Measurements from ENCODE around the gene DSCAML1. TPM values are rescaled to one million over a fixed set of nuclear protein-coding genes. Genes with fewer than 3 reads are reported as not detected.
A peak's percentile ranks its signal among the peaks of the same experiment; 100 is the strongest.

The DSCAML1 gene
- total RNA-seq, 1 donor from 2014 or later = 0.22 TPM

GRCh38 chr11:117433717-117434116, 363.3 kb downstream of the DSCAML1 start:
- intact Hi-C loops (cut with DNase I) = no loop called here
- no peak for DNase-seq (ENCODE audit: missing footprints)
- no peak for ATAC-seq

- ATAC-seq = no peak
- DNase-seq (ENCODE audit: missing footprints) = no peak
- intact Hi-C loops (cut with DNase I) = no loop called here
These were observed 365.6 kb downstream of the DSCAML1 start for GRCh38 chr11:117431436-117431835.

GRCh38 chr11:117430293-117430955, 366.6 kb downstream of the DSCAML1 start:
- DNase-seq (ENCODE audit: missing footprints) (no peak), ATAC-seq (no peak)
- intact Hi-C loops (cut with DNase I) = no loop called here

- no peak for ATAC-seq
- intact Hi-C loops (cut with DNase I) = loop anchor here (10.0 kb wide), 2 partner anchors 516 to 626 kb away; no protein-coding TSS in a partner anchor
- no peak for DNase-seq (ENCODE audit: missing footprints)
These were observed 368.2 kb downstream of the DSCAML1 start for GRCh38 chr11:117428856-117429229.

- no peak for DNase-seq (ENCODE audit: missing footprints)
- ATAC-seq = no peak
- intact Hi-C loops (cut with DNase I) = loop anchor here (10.0 kb wide), 2 partner anchors 516 to 626 kb away; no protein-coding TSS in a partner anchor
These were observed 368.7 kb downstream of the DSCAML1 start for GRCh38 chr11:117428186-117428855.

GRCh38 chr11:117427356-117427874, 369.6 kb downstream of the DSCAML1 start:
- no peak for DNase-seq (ENCODE audit: missing footprints)
- intact Hi-C loops (cut with DNase I) = loop anchor here (10.0 kb wide), 2 partner anchors 517 to 627 kb away; no protein-coding TSS in a partner anchor
- ATAC-seq = no peak

GRCh38 chr11:117426941-117427340, 370.1 kb downstream of the DSCAML1 start:
- DNase-seq (ENCODE audit: missing footprints) (no peak), ATAC-seq (no peak)
- intact Hi-C loops (cut with DNase I) = loop anchor here (1.0 to 10.0 kb wide), 3 partner anchors 390 to 628 kb away; no protein-coding TSS in a partner anchor

- DNase-seq (ENCODE audit: missing footprints) (peak; percentile 83), ATAC-seq (peak; percentile 45)
- intact Hi-C loops (cut with DNase I) = loop anchor here (1.0 to 10.0 kb wide), 3 partner anchors 391 to 629 kb away; no protein-coding TSS in a partner anchor
These were observed 370.7 kb downstream of the DSCAML1 start for GRCh38 chr11:117426297-117426685.

GRCh38 chr11:117425679-117426296, 371.2 kb downstream of the DSCAML1 start:
- no peak for DNase-seq (ENCODE audit: missing footprints)
- intact Hi-C loops (cut with DNase I) = loop anchor here (1.0 to 10.0 kb wide), 3 partner anchors 392 to 629 kb away; no protein-coding TSS in a partner anchor
- ATAC-seq = peak; percentile 13

GRCh38 chr11:117424781-117425180, 372.2 kb downstream of the DSCAML1 start:
- DNase-seq (ENCODE audit: missing footprints) (no peak), ATAC-seq (no peak)
- intact Hi-C loops (cut with DNase I) = loop anchor here (10.0 kb wide), 2 partner anchors 520 to 630 kb away; no protein-coding TSS in a partner anchor

- intact Hi-C loops (cut with DNase I) = loop anchor here (10.0 kb wide), 2 partner anchors 522 to 632 kb away; no protein-coding TSS in a partner anchor
- ATAC-seq (no peak), DNase-seq (ENCODE audit: missing footprints) (no peak)
These were observed 373.9 kb downstream of the DSCAML1 start for GRCh38 chr11:117423046-117423575.

- no peak for DNase-seq (ENCODE audit: missing footprints)
- no peak for ATAC-seq
- intact Hi-C loops (cut with DNase I) = loop anchor here (10.0 kb wide), 2 partner anchors 523 to 633 kb away; no protein-coding TSS in a partner anchor
These were observed 375.5 kb downstream of the DSCAML1 start for GRCh38 chr11:117421476-117421875.

GRCh38 chr11:117421041-117421440, 376.0 kb downstream of the DSCAML1 start:
- no peak for ATAC-seq
- intact Hi-C loops (cut with DNase I) = loop anchor here (10.0 kb wide), 2 partner anchors 524 to 634 kb away; no protein-coding TSS in a partner anchor
- DNase-seq (ENCODE audit: missing footprints) = no peak

- intact Hi-C loops (cut with DNase I) = loop anchor here (10.0 kb wide), 2 partner anchors 524 to 634 kb away; no protein-coding TSS in a partner anchor
- no peak for ATAC-seq
- no peak for DNase-seq (ENCODE audit: missing footprints)
These were observed 376.4 kb downstream of the DSCAML1 start for GRCh38 chr11:117420598-117420997.

- intact Hi-C loops (cut with DNase I) = loop anchor here (10.0 kb wide), 2 partner anchors 525 to 635 kb away; no protein-coding TSS in a partner anchor
- DNase-seq (ENCODE audit: missing footprints) = no peak
- ATAC-seq = no peak
These were observed 376.9 kb downstream of the DSCAML1 start for GRCh38 chr11:117420143-117420485.

GRCh38 chr11:117419482-117420142, 377.4 kb downstream of the DSCAML1 start:
- intact Hi-C loops (cut with DNase I) = loop anchor here (10.0 kb wide), 2 partner anchors 525 to 635 kb away; no protein-coding TSS in a partner anchor
- no peak for ATAC-seq
- no peak for DNase-seq (ENCODE audit: missing footprints)

GRCh38 chr11:117418737-117419481, 378.1 kb downstream of the DSCAML1 start:
- DNase-seq (ENCODE audit: missing footprints) = no peak
- ATAC-seq = no peak
- intact Hi-C loops (cut with DNase I) = no loop called here

Measured in Right ventricle myocardium inferior (tissue), 1 donor.